ENCODE data around the gene MRPL52. TPM values are rescaled to one million over a fixed set of nuclear protein-coding genes. Genes with fewer than 3 reads are reported as not detected.

MRPL52 gene
- total RNA-seq, 1 experiment from 2014 or later, result 134 TPM

DNA sequence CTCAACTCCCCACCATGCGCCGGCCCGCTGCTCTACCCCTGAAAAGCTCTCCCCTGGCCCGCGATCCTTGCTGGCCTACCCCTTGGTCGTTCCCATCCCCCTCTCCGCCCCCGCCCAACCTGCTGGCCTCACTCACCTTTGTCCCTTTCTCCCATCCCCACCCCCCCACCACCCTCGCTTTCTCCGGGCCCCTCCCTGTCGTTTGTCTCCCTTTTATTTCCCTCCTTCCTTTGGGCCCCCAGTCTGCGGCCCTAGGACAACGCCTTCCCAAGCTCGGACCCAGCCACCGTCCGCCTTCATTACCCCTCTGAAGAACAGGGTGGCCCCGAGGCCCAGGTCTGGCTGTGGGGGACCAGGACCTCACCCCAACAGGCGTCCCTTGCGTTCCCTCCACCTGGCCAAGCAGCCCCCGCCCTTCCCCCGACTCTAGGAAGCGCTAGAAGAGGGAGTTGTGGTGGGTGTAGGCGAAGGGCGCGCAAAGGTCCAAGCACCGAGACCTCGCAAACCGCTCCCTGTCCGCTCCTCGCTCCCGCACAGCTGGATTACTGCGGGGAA, 7.6 kb upstream of the MRPL52 start:
- Histone ChIP-seq H3K9me3 (ENCODE audit: control insufficient read depth in 1 of 2, insufficient read depth in 1 of 2, low read depth in 1 of 2, low read length in 2 of 2) (no peaks in the 10 kb centered on the region), H3K27me3 (ENCODE audit: insufficient read depth, low read length) (no peaks in the 10 kb centered on the region), H3K4me1 (ENCODE audit: control insufficient read depth in 1 of 2, insufficient read depth in 2 of 2, low read length in 2 of 2) (peaks cover 7 to 35% of the 10 kb centered on the region in 2 experiments), H3K27ac (ENCODE audit: low read depth, low read length) (no peak overlapping the region), H3K79me2 (ENCODE audit: insufficient read depth, low read length) (no peaks in the 10 kb centered on the region), H2AFZ (ENCODE audit: low read depth, low read length, poor library complexity, severe bottlenecking) (peak overlapping the region; percentile 45), H3K4me2 (ENCODE audit: low read length) (0 out of 2 replicates have a peak overlapping the region, but pooled peaks have one; percentile 68), H3K9me2 (ENCODE audit: insufficient read depth) (no peaks in the 10 kb centered on the region), H3K36me3 (ENCODE audit: control insufficient read depth in 1 of 2, insufficient read depth in 2 of 2, low read length in 2 of 2) (no peaks in the 10 kb centered on the region), H3K9ac (ENCODE audit: low read length) (no peak overlapping the region), H3K4me3 (replicated peaks in 1 of 2; ENCODE audit: low read depth in 1 of 2, low read length in 2 of 2) (no peak overlapping the region), H4K20me1 (ENCODE audit: insufficient read depth) (no peaks in the 10 kb centered on the region)
- no peak for DNase-seq (ENCODE audit: low read depth, low spot score)
- no peak for TF ChIP-seq TCF7L2 (IDR thresholded peaks at IDR 0.05; ENCODE audit: borderline replicate concordance, extremely low read depth, insufficient read depth, insufficient read length)
- TF ChIP-seq JUND (IDR thresholded peaks at IDR 0.05), result no peak
- TF ChIP-seq POLR2AphosphoS5 (IDR thresholded peaks at IDR 0.05; ENCODE audit: low read depth, low read length), result no peak
- no peak for TF ChIP-seq RAD21 (IDR thresholded peaks at IDR 0.05; ENCODE audit: low read depth)
- TF ChIP-seq ZFX (IDR thresholded peaks at IDR 0.05), result no peak
- no peak for TF ChIP-seq ELF1 (IDR thresholded peaks at IDR 0.05; ENCODE audit: borderline replicate concordance, low read depth)
- TF ChIP-seq REST (IDR thresholded peaks at IDR 0.05; ENCODE audit: low read depth), result no peak
- TF ChIP-seq SP1 (IDR thresholded peaks at IDR 0.05; ENCODE audit: low read depth), result no peak
- no peak for TF ChIP-seq MAX (IDR thresholded peaks at IDR 0.05)
- no peak for TF ChIP-seq SRF (IDR thresholded peaks at IDR 0.05; ENCODE audit: low read depth)
- TF ChIP-seq CBX3 (IDR thresholded peaks at IDR 0.05; ENCODE audit: low read depth), result no peak
- ChIA-PET RAD21 (ENCODE audit: low non-redundant PET in 1 of 2, low total read pairs in 2 of 2, uncharacterized antibody in 2 of 2, unreplicated experiment in 2 of 2) (interaction anchor here (0.6 to 1.4 kb wide), 5 partner anchors 31 to 164 kb away, joined by 3 to 8 read pairs (median 4); no protein-coding TSS in a partner anchor), CTCF (interaction anchor here (0.6 to 2.7 kb wide), 15 partner anchors 14 to 537 kb away, joined by 3 to 38 read pairs (median 5); partner anchors contain the start of genes DAD1, LRP10, OXA1L and PRMT5), POLR2A (interaction anchor here (0.6 to 1.9 kb wide), 3 partner anchors 8 to 289 kb away, joined by 3 to 6 read pairs (median 4); partner anchors contain the start of gene OXA1L)
- intact Hi-C loops (cut with micrococcal nuclease), result loop anchor here (2.0 kb wide), 3 partner anchors 79 to 265 kb away; partner anchors contain the start of gene AJUBA
- no peak for ATAC-seq
- BruUV-seq (replicated peaks), result no TSS peak
